Coronary artery (tissue), 2 donors: ENCODE measurements around the gene THADA.
A peak's percentile ranks its signal among the peaks of the same experiment; 100 is the strongest.
"Not testable (repeated sequence)": the region's sequence is repeated elsewhere in the genome, so short reads cannot be mapped to it uniquely, and the experiment has no call there.

ENCODE experiments used
- DNase-seq: peaks from one replicate; pipeline ENCODE4 v3.0.0-alpha.2; 2017; ENCODE audit warnings: low spot score
- H3K27ac ChIP-seq, 2 donors: fragments of 200-600 bp; sonication (generic); one replicate each; pipeline ENCODE4 v1.5.1; 2016 to 2019
- H3K4me3 ChIP-seq: fragments of 200-600 bp; sonication (generic); 2 replicates; pipeline ENCODE4 v1.5.1; 2016; ENCODE audit warnings: mild to moderate bottlenecking, moderate library complexity
- CTCF ChIP-seq: fragments of 200-600 bp; sonication (generic); IDR thresholded peaks from one replicate; pipeline ENCODE4 v1.5.1; 2019; ENCODE audit warnings: antibody characterized with exemption

Gene THADA

GRCh38 chr2:43397821-43398220 lies 198.0 kb downstream of the THADA start:
- no peak overlapping the region for H3K4me3 ChIP-seq
- peak overlapping the region in 1 of 2 donors; percentile 63 for H3K27ac ChIP-seq
- no peak for TF ChIP-seq CTCF
- DNase-seq, result no peak

- no peak for TF ChIP-seq CTCF
- Histone ChIP-seq H3K27ac (peak overlapping the region in 1 of 2 donors; percentile 34), H3K4me3 (no peak overlapping the region)
- DNase-seq, result no peak
These were observed 198.4 kb downstream of the THADA start for GRCh38 chr2:43397411-43397810.

- not testable (repeated sequence) for DNase-seq, H3K27ac ChIP-seq, H3K4me3 ChIP-seq
These were observed 199.5 kb downstream of the THADA start for GRCh38 chr2:43396344-43396743.

GRCh38 chr2:43393918-43394317 lies 201.9 kb downstream of the THADA start:
- no peak overlapping the region for H3K4me3 ChIP-seq
- no peak for DNase-seq
- TF ChIP-seq CTCF, result no peak
- H3K27ac ChIP-seq, result no peak overlapping the region

- Histone ChIP-seq H3K4me3 (no peak overlapping the region), H3K27ac (peak overlapping the region; percentile 63 to 79)
- DNase-seq, result no peak
- no peak for TF ChIP-seq CTCF
These were observed 204.0 kb downstream of the THADA start for GRCh38 chr2:43391878-43392215.

- Histone ChIP-seq H3K27ac (peak overlapping the region; percentile 63 to 79), H3K4me3 (no peak overlapping the region)
- no peak for DNase-seq
- TF ChIP-seq CTCF, result no peak
These were observed 204.5 kb downstream of the THADA start for GRCh38 chr2:43391201-43391877.

GRCh38 chr2:43389581-43390466 lies 206.0 kb downstream of the THADA start:
- no peak overlapping the region for H3K27ac ChIP-seq
- DNase-seq, result no peak
- H3K4me3 ChIP-seq, result no peak overlapping the region
- TF ChIP-seq CTCF, result no peak
